GM12873 (cell line): ENCODE results near the gene ARL8A.

Source experiments
- TF ChIP-seq, protein P1 (sequence below): IDR thresholded peaks from 2 replicates; pipeline ENCODE4 v1.5.1; 2012; ENCODE audit warnings: low read depth, mild to moderate bottlenecking, moderate library complexity, low read length, control low read depth; ENCODE audit not compliant: insufficient read depth; ENCODE audit errors: missing control alignments

The ARL8A gene

DNA sequence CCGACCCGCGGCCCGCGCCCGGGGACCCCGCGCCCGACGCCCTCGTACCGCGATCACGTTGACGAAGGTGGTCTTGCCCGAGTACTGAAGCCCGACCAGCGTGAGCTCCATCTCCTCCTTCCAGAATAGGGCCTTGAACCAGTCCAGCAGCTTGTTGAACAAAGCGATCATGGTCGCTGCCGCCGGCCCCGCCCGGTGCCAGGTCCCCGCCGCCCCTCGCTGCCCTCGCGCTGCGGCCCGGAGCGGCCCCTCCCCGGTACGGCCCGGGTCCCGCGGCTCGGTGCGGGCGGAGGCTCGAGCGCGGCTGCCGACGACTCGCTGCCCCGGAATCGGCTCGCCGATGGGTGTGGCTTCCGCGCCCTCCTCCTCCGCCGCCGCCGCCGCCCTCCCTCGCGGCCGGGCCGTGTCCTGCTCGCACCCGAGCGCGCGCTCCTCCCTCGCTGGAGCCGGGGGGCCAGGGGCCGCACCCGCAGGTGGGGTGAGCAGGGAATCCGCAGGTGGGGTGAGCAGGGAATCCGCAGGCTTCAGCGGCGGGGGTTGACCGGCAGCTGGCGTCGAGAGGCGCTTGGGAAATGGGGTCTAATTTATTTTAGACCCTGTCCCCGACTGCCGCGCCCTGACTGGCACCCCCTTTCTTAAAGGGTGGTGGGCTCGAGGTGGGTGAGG lies at the start of gene ARL8A:
TSS of gene ARL8A (minus strand) at position 336 of the 666 bp plus-strand sequence. CDS start at position 171, 165 bp downstream.
- TF ChIP-seq, protein P1, sequence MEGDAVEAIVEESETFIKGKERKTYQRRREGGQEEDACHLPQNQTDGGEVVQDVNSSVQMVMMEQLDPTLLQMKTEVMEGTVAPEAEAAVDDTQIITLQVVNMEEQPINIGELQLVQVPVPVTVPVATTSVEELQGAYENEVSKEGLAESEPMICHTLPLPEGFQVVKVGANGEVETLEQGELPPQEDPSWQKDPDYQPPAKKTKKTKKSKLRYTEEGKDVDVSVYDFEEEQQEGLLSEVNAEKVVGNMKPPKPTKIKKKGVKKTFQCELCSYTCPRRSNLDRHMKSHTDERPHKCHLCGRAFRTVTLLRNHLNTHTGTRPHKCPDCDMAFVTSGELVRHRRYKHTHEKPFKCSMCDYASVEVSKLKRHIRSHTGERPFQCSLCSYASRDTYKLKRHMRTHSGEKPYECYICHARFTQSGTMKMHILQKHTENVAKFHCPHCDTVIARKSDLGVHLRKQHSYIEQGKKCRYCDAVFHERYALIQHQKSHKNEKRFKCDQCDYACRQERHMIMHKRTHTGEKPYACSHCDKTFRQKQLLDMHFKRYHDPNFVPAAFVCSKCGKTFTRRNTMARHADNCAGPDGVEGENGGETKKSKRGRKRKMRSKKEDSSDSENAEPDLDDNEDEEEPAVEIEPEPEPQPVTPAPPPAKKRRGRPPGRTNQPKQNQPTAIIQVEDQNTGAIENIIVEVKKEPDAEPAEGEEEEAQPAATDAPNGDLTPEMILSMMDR, result no peak

DNA sequence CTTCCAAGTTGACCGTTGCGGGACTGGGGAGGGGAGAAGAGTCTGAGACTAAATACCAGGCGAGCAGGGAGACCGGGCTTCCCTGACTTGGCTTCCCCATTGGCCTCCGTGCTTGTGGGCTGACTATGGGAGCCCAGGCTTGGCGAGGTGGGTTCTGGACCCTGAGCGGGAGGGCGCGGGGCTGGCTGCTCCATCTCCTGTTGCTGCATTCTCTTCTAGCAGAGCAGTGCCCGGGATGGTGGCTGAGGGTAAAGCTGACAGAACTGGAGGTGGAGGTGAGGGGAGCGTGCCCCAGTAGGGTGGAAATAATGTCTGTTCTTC lies 49.8 kb upstream of the ARL8A start:
- TF ChIP-seq, protein P1, result no peak

DNA sequence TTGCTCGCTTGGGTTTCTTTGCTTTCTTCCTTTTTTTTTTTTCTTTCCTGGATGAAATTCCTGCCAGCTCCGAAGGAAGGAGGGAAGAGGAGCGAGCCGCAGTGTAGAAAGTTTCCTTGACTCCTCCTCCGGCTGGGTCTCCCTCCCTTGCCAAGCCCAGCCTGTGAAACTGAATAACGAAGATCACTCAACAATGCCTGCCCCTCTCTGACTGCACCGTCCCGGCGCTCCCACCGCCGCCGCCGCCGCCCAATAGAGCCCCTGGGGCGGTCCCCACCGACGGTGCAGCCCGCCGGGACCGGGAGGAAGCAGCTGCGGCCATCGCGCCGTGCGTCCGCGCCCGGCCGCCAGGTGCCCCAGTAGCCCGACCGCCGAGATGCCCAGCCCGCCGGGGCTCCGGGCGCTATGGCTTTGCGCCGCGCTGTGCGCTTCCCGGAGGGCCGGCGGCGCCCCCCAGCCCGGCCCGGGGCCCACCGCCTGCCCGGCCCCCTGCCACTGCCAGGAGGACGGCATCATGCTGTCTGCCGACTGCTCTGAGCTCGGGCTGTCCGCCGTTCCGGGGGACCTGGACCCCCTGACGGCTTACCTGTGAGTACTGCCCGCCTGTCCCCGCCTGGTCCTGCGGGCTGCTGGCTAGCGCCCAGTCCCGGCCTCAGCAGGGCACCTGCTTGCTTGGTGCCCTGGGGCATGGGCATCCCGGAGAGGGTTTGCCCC lies 49.2 kb upstream of the ARL8A start, which contains the start of gene LGR6:
TSS of gene LGR6 (plus strand) at position 186 of the 714 bp plus-strand sequence. CDS start at position 377, 191 bp downstream.
- TF ChIP-seq, protein P1, result no peak

DNA sequence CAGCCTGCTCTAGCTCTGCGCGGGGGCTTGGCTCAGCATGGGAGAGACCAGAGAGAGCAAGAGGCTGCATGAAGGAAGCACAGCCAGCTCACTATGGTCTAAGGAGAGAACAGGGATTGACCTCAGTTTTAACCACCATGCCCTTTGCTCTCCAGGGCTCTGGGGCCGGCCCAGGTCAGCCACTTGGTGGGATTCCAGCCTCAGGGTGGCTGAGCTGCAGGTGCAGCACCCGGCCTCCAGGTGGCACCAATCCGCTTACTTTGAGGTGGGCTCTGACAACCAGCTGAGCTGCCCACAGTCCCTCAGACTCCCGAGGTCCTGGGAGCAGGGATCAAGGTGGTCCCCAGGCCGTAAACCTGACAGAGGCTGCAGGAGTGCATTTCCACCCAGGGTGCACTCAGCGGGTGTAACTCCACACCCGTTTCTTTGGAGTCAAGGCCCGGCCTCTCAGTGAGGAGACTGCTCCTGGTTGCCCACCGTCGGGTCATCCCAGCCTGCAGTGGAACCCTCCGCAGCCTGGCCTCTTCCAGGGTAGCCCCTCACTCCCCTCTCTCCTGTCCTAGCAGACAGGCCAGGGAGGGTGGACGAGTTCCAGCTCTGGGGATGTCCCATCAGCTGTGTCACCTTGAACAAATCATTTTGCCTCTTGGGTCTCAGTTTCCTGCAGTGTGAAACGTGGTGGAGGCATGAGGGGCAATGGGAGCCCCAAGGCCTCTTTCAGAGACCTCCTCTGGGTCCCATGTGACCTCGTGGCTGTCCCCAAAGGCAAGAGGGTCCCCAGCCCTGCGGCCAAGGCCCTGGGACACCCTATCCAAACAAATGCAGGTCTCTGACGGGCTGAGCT lies 48.5 kb upstream of the ARL8A start:
- TF ChIP-seq, protein P1, result peak; percentile 95

- TF ChIP-seq, protein P1, result no peak
These were observed 45.6 kb upstream of the ARL8A start for GRCh38 chr1:202189918-202190715.

DNA sequence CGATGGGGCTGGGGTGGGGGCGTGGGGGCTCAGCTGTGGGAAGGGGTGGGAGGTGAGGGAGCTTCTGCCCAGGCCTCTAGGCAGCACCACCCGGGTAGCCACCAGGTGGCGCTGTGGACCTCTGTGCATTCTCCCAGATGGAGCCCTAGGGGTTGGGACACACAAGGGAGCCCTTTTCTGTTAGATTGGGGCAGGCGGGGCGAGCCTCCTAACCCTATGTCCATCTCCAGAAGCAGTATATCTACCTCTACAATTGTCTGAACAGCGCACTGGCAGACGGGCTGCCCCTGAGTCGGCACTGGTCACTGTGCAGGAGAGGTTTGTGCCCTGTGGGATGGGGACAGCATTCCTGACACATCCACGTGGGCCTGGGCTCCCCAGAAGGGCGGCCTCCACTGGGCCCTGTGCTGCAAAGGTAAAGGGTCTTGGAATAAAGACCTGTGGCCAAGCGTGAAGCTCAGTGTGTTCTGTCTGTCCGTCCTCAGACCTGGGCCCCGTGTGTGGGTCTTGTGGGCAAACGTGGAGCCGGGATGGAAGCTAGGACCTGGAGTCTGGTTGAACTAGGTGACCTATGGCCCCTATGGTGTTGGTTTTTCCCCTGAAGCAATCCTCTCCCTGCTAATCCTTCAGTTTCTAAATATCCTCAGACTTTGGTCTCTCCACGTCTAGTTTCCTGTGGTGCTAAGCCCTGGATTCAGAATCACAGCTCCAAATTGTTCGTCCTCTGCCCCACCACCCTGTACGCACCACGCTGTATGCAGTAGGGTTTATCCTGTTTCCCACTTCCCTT lies 44.7 kb upstream of the ARL8A start:
- TF ChIP-seq, protein P1, result peak; percentile 75
